Measurements from ENCODE around the gene SCN8A.
"Not testable (repeated sequence)": the region's sequence is repeated elsewhere in the genome, so short reads cannot be mapped to it uniquely, and the experiment has no call there.

Gene SCN8A

GRCh38 chr12:51643951-51644350 lies 52.9 kb downstream of the SCN8A start:
- H3K4ac ChIP-seq (ENCODE audit: low read depth, low read length), result no peak overlapping the region
- no peak overlapping the region for H2AK5ac ChIP-seq (ENCODE audit: low read length)
- no peak overlapping the region for H4K91ac ChIP-seq (ENCODE audit: low read depth, low read length)

DNA sequence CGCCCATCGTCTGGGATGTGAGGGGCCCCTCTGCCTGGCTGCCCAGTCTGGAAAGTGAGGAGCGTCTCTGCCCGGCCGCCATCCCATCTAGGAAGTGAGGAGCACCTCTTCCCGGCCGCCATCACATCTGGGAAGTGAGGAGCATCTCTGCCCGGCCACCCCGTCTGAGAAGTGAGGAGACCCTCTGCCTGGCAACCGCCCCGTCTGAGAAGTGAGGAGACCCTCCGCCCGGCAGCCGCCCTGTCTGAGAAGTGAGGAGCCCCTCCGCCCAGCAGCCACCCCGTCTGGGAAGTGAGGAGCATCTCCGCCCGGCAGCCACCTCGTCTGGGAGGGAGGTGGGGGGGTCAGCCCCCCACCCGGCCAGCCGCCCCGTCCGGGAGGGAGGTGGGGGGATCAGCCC lies 53.7 kb downstream of the SCN8A start:
- H2BK120ac ChIP-seq (ENCODE audit: insufficient read depth, low read length, poor library complexity); H3K4me1 ChIP-seq (ENCODE audit: control insufficient read depth in 1 of 2, insufficient read depth in 2 of 2, low read length in 2 of 2); H3K4me3 ChIP-seq (ENCODE audit: low read depth, low read length); H3K9me3 ChIP-seq (ENCODE audit: insufficient read depth, low read depth, low read length); DNase-seq; H3K36me3 ChIP-seq (ENCODE audit: control insufficient read depth in 1 of 2, insufficient read depth in 2 of 2, low read length in 2 of 2); H3K14ac ChIP-seq (ENCODE audit: low read length); H3K79me2 ChIP-seq (ENCODE audit: control insufficient read depth, insufficient read depth, low read length, poor library complexity); H3K79me1 ChIP-seq (ENCODE audit: low read length); H3K4me2 ChIP-seq (ENCODE audit: low read length); H4K91ac ChIP-seq (ENCODE audit: low read depth, low read length); H2AFZ ChIP-seq (ENCODE audit: insufficient read depth, low read length, poor library complexity); H2BK12ac ChIP-seq (ENCODE audit: low read length); H3K23ac ChIP-seq (ENCODE audit: low read length); H4K8ac ChIP-seq (ENCODE audit: low read depth, low read length); H4K12ac ChIP-seq (ENCODE audit: low read depth, low read length); H3K18ac ChIP-seq (ENCODE audit: low read length); H3K27me3 ChIP-seq (ENCODE audit: insufficient read depth, low read length); H3K4ac ChIP-seq (ENCODE audit: low read depth, low read length); H2AK5ac ChIP-seq (ENCODE audit: low read length); H3K9ac ChIP-seq (ENCODE audit: low read length); H2BK5ac ChIP-seq (ENCODE audit: low read depth, low read length, poor library complexity); H3K27ac ChIP-seq (ENCODE audit: low read depth, low read length): not testable (repeated sequence)
- no CpG with 5 or more reads among the region's 23 CpGs for WGBS (ENCODE audit: extremely low coverage, insufficient coverage, insufficient read length)

More at GRCh38 chr12:51643951-51644350, 52.9 kb downstream of the SCN8A start:
- H3K4me1 ChIP-seq (ENCODE audit: control insufficient read depth in 1 of 2, insufficient read depth in 2 of 2, low read length in 2 of 2), result no peaks in the 10 kb centered on the region
- H3K27ac ChIP-seq (ENCODE audit: low read depth, low read length), result no peak overlapping the region
- H3K18ac ChIP-seq (ENCODE audit: low read length), result no peak overlapping the region
- no peaks in the 10 kb centered on the region for H3K79me2 ChIP-seq (ENCODE audit: control insufficient read depth, insufficient read depth, low read length, poor library complexity)
- no peak overlapping the region for H2BK12ac ChIP-seq (ENCODE audit: low read length)
- no peak overlapping the region for H3K4me3 ChIP-seq (ENCODE audit: low read depth, low read length)
- WGBS (ENCODE audit: extremely low coverage, insufficient coverage, insufficient read length), result no CpG with 5 or more reads among the region's 1 CpG
- no peaks in the 10 kb centered on the region for H3K9me3 ChIP-seq (ENCODE audit: insufficient read depth, low read depth, low read length)
- H3K79me1 ChIP-seq (ENCODE audit: low read length), result no peaks in the 10 kb centered on the region
- no peak overlapping the region for H2AFZ ChIP-seq (ENCODE audit: insufficient read depth, low read length, poor library complexity)
- no peak for DNase-seq
- no peaks in the 10 kb centered on the region for H3K27me3 ChIP-seq (ENCODE audit: insufficient read depth, low read length)
- H2BK120ac ChIP-seq (ENCODE audit: insufficient read depth, low read length, poor library complexity), result no peak overlapping the region
- no peak overlapping the region for H4K12ac ChIP-seq (ENCODE audit: low read depth, low read length)
- no peak overlapping the region for H2BK5ac ChIP-seq (ENCODE audit: low read depth, low read length, poor library complexity)
- H3K14ac ChIP-seq (ENCODE audit: low read length), result no peak overlapping the region
- no peak overlapping the region for H3K4me2 ChIP-seq (ENCODE audit: low read length)
- no peak overlapping the region for H3K9ac ChIP-seq (ENCODE audit: low read length)
- H3K23ac ChIP-seq (ENCODE audit: low read length), result no peak overlapping the region
- H3K36me3 ChIP-seq (ENCODE audit: control insufficient read depth in 1 of 2, insufficient read depth in 2 of 2, low read length in 2 of 2), result no peaks in the 10 kb centered on the region
- H4K8ac ChIP-seq (ENCODE audit: low read depth, low read length), result no peak overlapping the region

DNA sequence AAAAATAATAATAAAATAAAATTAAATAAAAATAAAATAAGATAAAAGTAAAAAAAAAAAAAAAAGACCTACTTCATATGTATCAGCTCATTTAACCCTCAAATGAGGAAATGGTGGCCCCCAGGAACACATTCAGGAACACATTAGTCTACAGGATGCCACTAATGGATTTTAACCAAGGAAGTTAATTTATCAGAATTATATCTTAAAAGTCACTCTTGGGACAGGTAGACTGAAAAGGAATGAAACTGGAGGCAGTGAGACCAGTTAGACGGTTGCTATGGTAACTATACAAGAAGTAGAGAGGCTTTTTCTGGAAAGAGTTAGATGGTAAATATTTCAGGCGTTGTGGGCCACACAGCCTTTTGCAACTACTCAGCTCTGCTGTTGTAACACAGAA lies 54.9 kb downstream of the SCN8A start:
- Histone ChIP-seq H2BK120ac (ENCODE audit: insufficient read depth, low read length, poor library complexity) (no peak overlapping the region), H4K8ac (ENCODE audit: low read depth, low read length) (no peak overlapping the region), H3K9ac (ENCODE audit: low read length) (no peak overlapping the region), H3K23ac (ENCODE audit: low read length) (no peak overlapping the region), H3K36me3 (ENCODE audit: control insufficient read depth in 1 of 2, insufficient read depth in 2 of 2, low read length in 2 of 2) (no peaks in the 10 kb centered on the region), H3K4me3 (ENCODE audit: low read depth, low read length) (no peak overlapping the region), H3K27ac (ENCODE audit: low read depth, low read length) (no peak overlapping the region), H4K91ac (ENCODE audit: low read depth, low read length) (no peak overlapping the region), H3K4me1 (ENCODE audit: control insufficient read depth in 1 of 2, insufficient read depth in 2 of 2, low read length in 2 of 2) (no peaks in the 10 kb centered on the region), H3K4ac (ENCODE audit: low read depth, low read length) (no peak overlapping the region), H3K9me3 (ENCODE audit: insufficient read depth, low read depth, low read length) (peaks cover 2% of the 10 kb centered on the region), H2AK5ac (ENCODE audit: low read length) (no peak overlapping the region), H2BK12ac (ENCODE audit: low read length) (no peak overlapping the region), H3K27me3 (ENCODE audit: insufficient read depth, low read length) (no peaks in the 10 kb centered on the region), H3K4me2 (ENCODE audit: low read length) (no peak overlapping the region), H2BK5ac (ENCODE audit: low read depth, low read length, poor library complexity) (no peak overlapping the region), H3K79me1 (ENCODE audit: low read length) (no peaks in the 10 kb centered on the region), H3K18ac (ENCODE audit: low read length) (no peak overlapping the region), H3K79me2 (ENCODE audit: control insufficient read depth, insufficient read depth, low read length, poor library complexity) (no peaks in the 10 kb centered on the region), H2AFZ (ENCODE audit: insufficient read depth, low read length, poor library complexity) (no peak overlapping the region), H3K14ac (ENCODE audit: low read length) (no peak overlapping the region), H4K12ac (ENCODE audit: low read depth, low read length) (no peak overlapping the region)
- no peak for DNase-seq
- WGBS (ENCODE audit: extremely low coverage, insufficient coverage, insufficient read length), result no CpG with 5 or more reads among the region's 2 CpGs

DNA sequence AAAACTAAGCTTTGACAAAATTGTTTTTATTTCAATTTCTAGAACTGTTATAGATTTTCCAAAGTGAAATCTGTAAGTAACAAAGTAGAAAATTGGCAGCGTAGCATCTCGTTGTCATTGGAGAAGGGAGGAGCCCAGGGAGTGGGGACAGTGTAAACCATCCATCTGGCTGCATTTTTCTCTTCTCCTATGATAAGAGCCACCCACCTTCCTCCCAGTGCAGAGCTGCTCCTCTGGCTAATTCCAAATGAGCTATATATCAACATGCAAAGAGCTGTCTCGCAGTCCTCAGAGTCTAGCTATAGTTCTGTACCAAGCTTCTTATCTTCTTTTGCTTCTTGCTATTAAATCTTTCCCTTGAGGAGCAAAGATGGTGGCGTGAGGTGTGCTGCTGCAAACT lies 56.6 kb downstream of the SCN8A start:
- Histone ChIP-seq H2BK12ac (ENCODE audit: low read length) (no peak overlapping the region), H3K4me2 (ENCODE audit: low read length) (no peak overlapping the region), H3K14ac (ENCODE audit: low read length) (no peak overlapping the region), H3K79me2 (ENCODE audit: control insufficient read depth, insufficient read depth, low read length, poor library complexity) (no peaks in the 10 kb centered on the region), H3K4me3 (ENCODE audit: low read depth, low read length) (no peak overlapping the region), H4K8ac (ENCODE audit: low read depth, low read length) (no peak overlapping the region), H4K12ac (ENCODE audit: low read depth, low read length) (no peak overlapping the region), H2BK5ac (ENCODE audit: low read depth, low read length, poor library complexity) (no peak overlapping the region), H3K4ac (ENCODE audit: low read depth, low read length) (no peak overlapping the region), H3K36me3 (ENCODE audit: control insufficient read depth in 1 of 2, insufficient read depth in 2 of 2, low read length in 2 of 2) (no peaks in the 10 kb centered on the region), H3K79me1 (ENCODE audit: low read length) (no peaks in the 10 kb centered on the region), H2AK5ac (ENCODE audit: low read length) (no peak overlapping the region), H3K9ac (ENCODE audit: low read length) (no peak overlapping the region), H3K18ac (ENCODE audit: low read length) (no peak overlapping the region), H2BK120ac (ENCODE audit: insufficient read depth, low read length, poor library complexity) (no peak overlapping the region), H3K27me3 (ENCODE audit: insufficient read depth, low read length) (no peaks in the 10 kb centered on the region), H4K91ac (ENCODE audit: low read depth, low read length) (no peak overlapping the region), H2AFZ (ENCODE audit: insufficient read depth, low read length, poor library complexity) (no peak overlapping the region), H3K4me1 (ENCODE audit: control insufficient read depth in 1 of 2, insufficient read depth in 2 of 2, low read length in 2 of 2) (no peaks in the 10 kb centered on the region), H3K27ac (ENCODE audit: low read depth, low read length) (no peak overlapping the region), H3K23ac (ENCODE audit: low read length) (no peak overlapping the region), H3K9me3 (ENCODE audit: insufficient read depth, low read depth, low read length) (peaks cover 2% of the 10 kb centered on the region)
- no peak for DNase-seq
- no CpG with 5 or more reads among the region's 4 CpGs for WGBS (ENCODE audit: extremely low coverage, insufficient coverage, insufficient read length)
